Measurements from ENCODE around the gene WDR20. TPM values are rescaled to one million over a fixed set of nuclear protein-coding genes. Genes with fewer than 3 reads are reported as not detected.
A peak's percentile ranks its signal among the peaks of the same experiment; 100 is the strongest.

Gene WDR20
- total and polyA plus RNA-seq, 2 experiments from 2014 or later: 15.3 to 24.0 TPM

GRCh38 chr14:102154121-102154520 lies 14.4 kb downstream of the WDR20 start:
- Histone ChIP-seq H3K4me1 (ENCODE audit: insufficient read depth) (peaks cover 27% of the 10 kb centered on the region), H2AFZ (no peak overlapping the region), H3K79me2 (peaks cover 90% of the 10 kb centered on the region), H3K4me3 (no peak overlapping the region), H3K9me3 (ENCODE audit: low read depth) (no peaks in the 10 kb centered on the region), H3K9me2 (replicated peaks; ENCODE audit: insufficient read depth) (no peaks in the 10 kb centered on the region), H3K4me2 (peak overlapping the region; percentile 61), H4K20me1 (ENCODE audit: insufficient read depth, poor library complexity, severe bottlenecking) (peaks cover 54% of the 10 kb centered on the region), H3K27me3 (no peaks in the 10 kb centered on the region), H3K27ac (peak overlapping the region; percentile 76), H3K36me3 (replicated peaks; ENCODE audit: insufficient read depth, low read depth) (no peaks in the 10 kb centered on the region)
- TF ChIP-seq CTCF (IDR thresholded peaks at IDR 0.05; ENCODE audit: poor library complexity): no peak
- TF ChIP-seq EZH2phosphoT487 (IDR thresholded peaks at IDR 0.05; ENCODE audit: low read depth, severe bottlenecking, unreplicated experiment): no peak
- TF ChIP-seq EZH2 (IDR thresholded peaks at IDR 0.05; ENCODE audit: borderline replicate concordance): no peak
- no peak for DNase-seq (ENCODE audit: low spot score)
- 100% methylated on average over 1 of the region's 1 CpG for WGBS (ENCODE audit: low lambda C conversion rate, missing lambda C conversion rate)

GRCh38 chr14:102154821-102155549 lies 15.3 kb downstream of the WDR20 start:
- Histone ChIP-seq H3K4me3 (no peak overlapping the region), H3K9me2 (replicated peaks; ENCODE audit: insufficient read depth) (no peaks in the 10 kb centered on the region), H3K27ac (peak overlapping the region; percentile 76), H3K4me1 (ENCODE audit: insufficient read depth) (peaks cover 27% of the 10 kb centered on the region), H4K20me1 (ENCODE audit: insufficient read depth, poor library complexity, severe bottlenecking) (peaks cover 46% of the 10 kb centered on the region), H3K4me2 (peak overlapping the region; percentile 61), H3K9me3 (ENCODE audit: low read depth) (no peaks in the 10 kb centered on the region), H3K27me3 (no peaks in the 10 kb centered on the region), H2AFZ (no peak overlapping the region), H3K36me3 (replicated peaks; ENCODE audit: insufficient read depth, low read depth) (no peaks in the 10 kb centered on the region), H3K79me2 (peaks cover 90% of the 10 kb centered on the region)
- 19% methylated on average over 2 of the region's 2 CpGs for WGBS (ENCODE audit: low lambda C conversion rate, missing lambda C conversion rate)
- peak; percentile 68 for DNase-seq (ENCODE audit: low spot score)
- no peak for TF ChIP-seq EZH2 (IDR thresholded peaks at IDR 0.05; ENCODE audit: borderline replicate concordance)
- no peak for TF ChIP-seq EZH2phosphoT487 (IDR thresholded peaks at IDR 0.05; ENCODE audit: low read depth, severe bottlenecking, unreplicated experiment)
- TF ChIP-seq CTCF (IDR thresholded peaks at IDR 0.05; ENCODE audit: poor library complexity): no peak

GRCh38 chr14:102157346-102157745 lies 17.6 kb downstream of the WDR20 start:
- no peaks in the 10 kb centered on the region for H3K36me3 ChIP-seq (replicated peaks; ENCODE audit: insufficient read depth, low read depth)
- H3K4me2 ChIP-seq: no peak overlapping the region
- peaks cover 55% of the 10 kb centered on the region for H4K20me1 ChIP-seq (ENCODE audit: insufficient read depth, poor library complexity, severe bottlenecking)
- H3K27me3 ChIP-seq: no peaks in the 10 kb centered on the region
- no peaks in the 10 kb centered on the region for H3K9me2 ChIP-seq (replicated peaks; ENCODE audit: insufficient read depth)
- peaks cover 90% of the 10 kb centered on the region for H3K79me2 ChIP-seq
- TF ChIP-seq CTCF (IDR thresholded peaks at IDR 0.05; ENCODE audit: poor library complexity): no peak
- no peak for TF ChIP-seq EZH2phosphoT487 (IDR thresholded peaks at IDR 0.05; ENCODE audit: low read depth, severe bottlenecking, unreplicated experiment)
- TF ChIP-seq EZH2 (IDR thresholded peaks at IDR 0.05; ENCODE audit: borderline replicate concordance): no peak
- no peak for DNase-seq (ENCODE audit: low spot score)
- peaks cover 27% of the 10 kb centered on the region for H3K4me1 ChIP-seq (ENCODE audit: insufficient read depth)
- no peak overlapping the region for H2AFZ ChIP-seq
- no peak overlapping the region for H3K4me3 ChIP-seq
- H3K27ac ChIP-seq: peak overlapping the region; percentile 44
- no peaks in the 10 kb centered on the region for H3K9me3 ChIP-seq (ENCODE audit: low read depth)

Data from hepatocyte (in vitro differentiated cells).